IPS-18a (cell line): ENCODE results near the gene RPE.

Source experiments
- H3K27ac ChIP-seq: one replicate; pipeline ENCODE4 v1.5.1; 2013; ENCODE audit warnings: low read length
- H3K27me3 ChIP-seq: one replicate; pipeline ENCODE4 v1.6.1; 2013; ENCODE audit warnings: mild to moderate bottlenecking, low read length; ENCODE audit not compliant: control insufficient read depth, insufficient read depth
- H3K36me3 ChIP-seq: one replicate; pipeline ENCODE4 v1.6.1; 2013; ENCODE audit warnings: low read depth, low read length; ENCODE audit not compliant: control insufficient read depth
- H3K4me1 ChIP-seq: one replicate; pipeline ENCODE4 v1.6.1; 2013; ENCODE audit warnings: low read depth, low read length; ENCODE audit not compliant: control insufficient read depth
- H3K4me3 ChIP-seq: one replicate; pipeline ENCODE4 v1.5.1; 2013; ENCODE audit warnings: low read length
- H3K9ac ChIP-seq: one replicate; pipeline ENCODE4 v1.6.1; 2013; ENCODE audit warnings: mild to moderate bottlenecking, low read length, moderate library complexity
- H3K9me3 ChIP-seq: one replicate; pipeline ENCODE4 v1.6.1; 2013; ENCODE audit warnings: low read depth, low read length; ENCODE audit not compliant: control insufficient read depth

The RPE gene

DNA sequence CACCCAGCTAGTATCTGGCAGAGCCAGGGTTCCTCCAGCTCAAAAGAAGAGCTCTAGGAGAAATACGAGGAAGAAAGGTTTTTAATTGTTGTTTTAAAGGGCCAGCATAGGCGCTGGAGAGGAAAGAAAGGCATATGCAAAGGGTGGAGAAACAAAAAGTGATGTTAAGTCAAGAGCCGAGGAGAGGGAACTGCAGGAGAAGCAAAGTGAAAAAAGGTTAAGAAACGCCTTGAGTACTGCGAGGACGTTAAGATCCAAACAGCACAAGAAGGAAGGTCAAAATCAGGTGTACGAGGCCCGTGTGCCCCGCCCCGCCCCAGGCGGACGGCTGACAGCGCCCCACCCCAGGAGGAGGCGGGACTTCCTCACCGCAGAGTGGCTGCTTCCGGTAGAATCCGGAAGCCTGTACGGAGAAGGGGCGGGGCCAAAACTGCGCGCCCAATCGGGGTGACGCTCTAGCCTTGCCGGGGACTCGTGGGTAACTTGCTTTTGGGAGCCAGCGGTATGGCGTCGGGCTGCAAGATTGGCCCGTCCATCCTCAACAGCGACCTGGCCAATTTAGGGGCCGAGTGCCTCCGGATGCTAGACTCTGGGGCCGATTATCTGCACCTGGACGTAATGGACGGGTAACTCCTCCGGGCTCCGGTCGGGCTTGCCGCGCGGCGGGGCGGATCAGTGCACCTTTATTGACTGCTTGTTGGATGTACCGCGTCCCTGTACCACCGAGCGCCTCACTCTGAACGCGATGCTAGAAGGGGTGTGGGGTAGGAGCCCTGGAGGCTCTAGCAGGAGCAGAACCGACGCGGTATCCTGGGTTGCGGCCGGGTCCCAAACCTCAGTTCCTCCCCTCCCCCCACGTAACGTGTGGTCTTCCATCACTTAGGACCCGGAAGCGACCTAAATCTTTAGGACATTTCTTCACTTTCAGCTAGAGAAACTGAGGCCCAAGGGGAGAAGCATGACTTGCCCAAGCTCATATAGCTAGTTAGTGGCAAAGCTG lies at the start of gene RPE:
TSS of gene RPE (plus strand) at position 481 of the 1,000 bp plus-strand sequence. CDS start at position 505, 24 bp downstream.
- Histone ChIP-seq H3K9ac (peak within 1 kb of the TSS; percentile 83), H3K4me3 (peak within 1 kb of the TSS; percentile 95), H3K36me3 (peaks cover 13% of the 10 kb centered on the region), H3K27ac (peak within 1 kb of the TSS; percentile 64), H3K4me1 (peaks cover 12% of the 10 kb centered on the region), H3K27me3 (no peaks in the 10 kb centered on the region), H3K9me3 (no peaks in the 10 kb centered on the region)

- H3K27ac ChIP-seq: no peak overlapping the region
- no peak overlapping the region for H3K9ac ChIP-seq
- H3K27me3 ChIP-seq: peaks cover 37% of the 10 kb centered on the region
- no peak overlapping the region for H3K4me3 ChIP-seq
- peaks cover 3% of the 10 kb centered on the region for H3K9me3 ChIP-seq
- peaks cover 20% of the 10 kb centered on the region for H3K4me1 ChIP-seq
- H3K36me3 ChIP-seq: no peaks in the 10 kb centered on the region
These were observed 46.2 kb upstream of the RPE start for GRCh38 chr2:209956271-209956670.

GRCh38 chr2:209958016-209958415 lies 44.4 kb upstream of the RPE start:
- Histone ChIP-seq H3K9me3 (no peaks in the 10 kb centered on the region), H3K4me3 (no peak overlapping the region), H3K4me1 (peaks cover 21% of the 10 kb centered on the region), H3K9ac (no peak overlapping the region), H3K27ac (no peak overlapping the region), H3K36me3 (no peaks in the 10 kb centered on the region), H3K27me3 (peaks cover 37% of the 10 kb centered on the region)

- Histone ChIP-seq H3K9me3 (no peaks in the 10 kb centered on the region), H3K27me3 (peaks cover 37% of the 10 kb centered on the region), H3K4me3 (peak overlapping the region; percentile 47), H3K27ac (no peak overlapping the region), H3K9ac (no peak overlapping the region), H3K36me3 (no peaks in the 10 kb centered on the region), H3K4me1 (peaks cover 21% of the 10 kb centered on the region)
These were observed 42.4 kb upstream of the RPE start for GRCh38 chr2:209960045-209960444.

GRCh38 chr2:209960676-209961630 lies 41.5 kb upstream of the RPE start:
- Histone ChIP-seq H3K27ac (no peak overlapping the region), H3K4me3 (peak overlapping the region; percentile 47), H3K27me3 (peaks cover 37% of the 10 kb centered on the region), H3K9ac (peak overlapping the region; percentile 26), H3K4me1 (peaks cover 21% of the 10 kb centered on the region), H3K36me3 (no peaks in the 10 kb centered on the region), H3K9me3 (no peaks in the 10 kb centered on the region)

DNA sequence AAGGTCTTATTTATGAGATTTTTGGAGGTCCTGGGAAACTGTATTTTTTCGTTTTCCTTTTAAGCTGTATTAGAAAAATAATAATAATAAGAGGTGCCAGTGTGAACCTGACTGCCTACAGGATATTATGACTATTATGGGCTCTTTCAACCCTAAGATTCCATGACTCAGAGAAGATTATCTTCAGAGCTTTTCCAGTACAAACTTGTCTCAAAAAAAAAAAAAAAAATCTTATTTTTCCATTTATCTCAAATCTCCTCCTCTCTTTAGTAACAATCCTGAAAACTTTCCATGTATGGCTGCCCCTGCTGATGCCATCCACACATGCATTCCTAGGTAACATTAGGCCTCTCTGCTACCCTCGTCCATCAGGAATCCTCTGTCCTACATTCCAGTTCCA lies 36.7 kb upstream of the RPE start:
- H3K27ac ChIP-seq: no peak overlapping the region

GRCh38 chr2:209969692-209970091 lies 32.7 kb upstream of the RPE start:
- H3K9ac ChIP-seq: no peak overlapping the region

More for the DNA sequence above, 36.7 kb upstream of the RPE start:
- Histone ChIP-seq H3K4me3 (no peak overlapping the region), H3K4me1 (peaks cover 6% of the 10 kb centered on the region), H3K36me3 (no peaks in the 10 kb centered on the region), H3K9me3 (no peaks in the 10 kb centered on the region), H3K9ac (no peak overlapping the region), H3K27me3 (no peaks in the 10 kb centered on the region)

DNA sequence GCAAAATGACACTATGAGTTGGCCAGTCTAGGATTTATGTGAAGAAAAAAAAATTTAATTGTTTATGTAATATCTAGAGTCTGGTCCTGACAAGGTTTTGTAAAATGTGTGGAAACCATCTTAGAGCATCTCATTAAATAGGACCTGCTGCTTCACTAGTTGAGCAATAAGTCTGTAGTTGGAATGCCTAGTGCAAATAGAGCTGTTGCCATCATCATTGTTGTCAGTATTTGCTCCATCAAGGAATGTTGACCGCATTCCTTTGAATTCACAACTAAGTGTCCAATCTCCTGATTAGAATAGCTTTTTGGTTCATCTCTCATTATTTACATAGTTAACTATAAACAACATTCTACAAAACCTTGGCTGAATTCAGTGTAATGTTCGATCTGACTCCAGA lies 32.2 kb upstream of the RPE start:
- H3K9me3 ChIP-seq: no peaks in the 10 kb centered on the region
- no peaks in the 10 kb centered on the region for H3K4me1 ChIP-seq
- H3K9ac ChIP-seq: no peak overlapping the region
- no peaks in the 10 kb centered on the region for H3K36me3 ChIP-seq
- no peaks in the 10 kb centered on the region for H3K27me3 ChIP-seq
- no peak overlapping the region for H3K27ac ChIP-seq
- no peak overlapping the region for H3K4me3 ChIP-seq

More at GRCh38 chr2:209969692-209970091, 32.7 kb upstream of the RPE start:
- H3K27ac ChIP-seq: no peak overlapping the region
- H3K27me3 ChIP-seq: no peaks in the 10 kb centered on the region
- H3K36me3 ChIP-seq: no peaks in the 10 kb centered on the region
- no peaks in the 10 kb centered on the region for H3K4me1 ChIP-seq
- H3K9me3 ChIP-seq: no peaks in the 10 kb centered on the region
- no peak overlapping the region for H3K4me3 ChIP-seq

- Histone ChIP-seq H3K9me3 (no peaks in the 10 kb centered on the region), H3K9ac (no peak overlapping the region), H3K36me3 (no peaks in the 10 kb centered on the region), H3K27ac (no peak overlapping the region), H3K4me3 (no peak overlapping the region), H3K27me3 (no peaks in the 10 kb centered on the region), H3K4me1 (no peaks in the 10 kb centered on the region)
These were observed 31.7 kb upstream of the RPE start for GRCh38 chr2:209970711-209971110.

- no peaks in the 10 kb centered on the region for H3K36me3 ChIP-seq
- no peaks in the 10 kb centered on the region for H3K9me3 ChIP-seq
- no peaks in the 10 kb centered on the region for H3K27me3 ChIP-seq
- H3K4me1 ChIP-seq: no peaks in the 10 kb centered on the region
- H3K27ac ChIP-seq: no peak overlapping the region
- H3K9ac ChIP-seq: no peak overlapping the region
- no peak overlapping the region for H3K4me3 ChIP-seq
These were observed 29.1 kb upstream of the RPE start for GRCh38 chr2:209973328-209973727.

DNA sequence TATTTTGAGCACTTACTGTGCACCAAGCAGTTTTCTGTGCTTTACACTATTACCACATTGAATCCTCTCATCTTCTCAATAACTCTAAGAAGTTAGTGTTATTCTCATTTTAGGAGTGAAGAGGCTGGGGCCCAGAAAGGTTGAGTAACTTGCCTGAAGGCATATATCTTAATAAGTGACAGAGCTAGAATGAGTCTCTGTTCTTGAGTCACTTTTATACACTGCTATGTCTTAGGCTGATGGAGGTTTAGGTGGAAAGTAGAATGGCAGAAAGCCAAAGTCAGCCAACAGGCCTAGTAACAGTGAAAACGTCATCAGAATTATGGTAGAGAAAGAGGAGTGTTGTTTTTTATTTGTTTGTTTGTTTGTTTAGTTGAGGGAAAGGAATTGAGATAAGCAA lies 27.9 kb upstream of the RPE start:
- Histone ChIP-seq H3K27me3 (no peaks in the 10 kb centered on the region), H3K4me3 (no peak overlapping the region), H3K9ac (no peak overlapping the region), H3K9me3 (no peaks in the 10 kb centered on the region), H3K36me3 (no peaks in the 10 kb centered on the region), H3K27ac (no peak overlapping the region), H3K4me1 (no peaks in the 10 kb centered on the region)
